IMR-90 (cell line): ENCODE data around the gene DHRS7C. TPM values are rescaled to one million over a fixed set of nuclear protein-coding genes. Genes with fewer than 3 reads are reported as not detected.

Source experiments
- ATAC-seq: fragments of 200-7000 bp; cut with Tn5 transposase; 2 replicates; pipeline ENCODE4 v1.9.1; 2020; ENCODE audit warnings: low read depth, mild to moderate bottlenecking, moderate library complexity
- BruUV-seq: library from RNA; stranded (reverse); fragments of 400-500 nt; replicated peaks from 2 replicates; lab custom pipeline; 2021; lab: Mats Ljungman, UMichigan
- CTCF ChIA-PET: fragments of 300-600 bp; formaldehyde crosslinking; extraction: SDS; loops from one replicate; lab custom pipeline; 2021; ENCODE audit warnings: antibody characterized with exemption; lab: Yijun Ruan, JAX
- POLR2A ChIA-PET: fragments of 300-600 bp; sonication (Branson Sonifier 250); formaldehyde crosslinking; loops from one replicate; lab custom pipeline; 2022; ENCODE audit warnings: antibody characterized with exemption; ENCODE audit not compliant: unreplicated experiment; lab: Charles Lee
- DNase-seq: peaks from one replicate; pipeline ENCODE4 v3.0.0; 2013
- H2AFZ ChIP-seq: replicated peaks from 2 replicates; pipeline ENCODE3; 2013; ENCODE audit warnings: low read length, mild to moderate bottlenecking; ENCODE audit not compliant: poor library complexity
- H2AK5ac ChIP-seq: 2 replicates; pipeline ENCODE4 v1.6.1; 2013; ENCODE audit warnings: low read depth, low read length, inconsistent platforms
- H2AK9ac ChIP-seq: replicated peaks from 2 replicates; pipeline ENCODE3; 2013; ENCODE audit warnings: mild to moderate bottlenecking, low read depth, low read length, moderate library complexity; ENCODE audit not compliant: poor library complexity
- H2BK120ac ChIP-seq: 2 replicates; pipeline ENCODE4 v1.6.1; 2013; ENCODE audit warnings: low read depth, low read length, inconsistent platforms
- H2BK15ac ChIP-seq: 3 replicates; pipeline ENCODE4 v1.6.1; 2013; ENCODE audit warnings: low read depth, low read length, inconsistent platforms
- H2BK20ac ChIP-seq: 2 replicates; pipeline ENCODE4 v1.6.1; 2013; ENCODE audit warnings: low read depth, mild to moderate bottlenecking, inconsistent platforms, low read length, moderate library complexity
- H2BK5ac ChIP-seq: 2 replicates; pipeline ENCODE4 v1.6.1; 2013; ENCODE audit warnings: mild to moderate bottlenecking, low read depth, low read length, inconsistent platforms; ENCODE audit not compliant: poor library complexity, severe bottlenecking
- H3K14ac ChIP-seq: replicated peaks from 2 replicates; pipeline ENCODE4 v1.6.1; 2013; ENCODE audit warnings: low read depth, low read length, inconsistent platforms
- H3K18ac ChIP-seq: 2 replicates; pipeline ENCODE4 v1.6.1; 2013; ENCODE audit warnings: low read depth, low read length, control low read depth
- H3K23ac ChIP-seq: 2 replicates; pipeline ENCODE4 v1.6.1; 2013; ENCODE audit warnings: low read depth, low read length, inconsistent platforms
- H3K27ac ChIP-seq: 2 replicates; pipeline ENCODE4 v1.5.1; 2013; ENCODE audit warnings: mild to moderate bottlenecking, control low read depth, low read length; ENCODE audit not compliant: insufficient read depth
- H3K27me3 ChIP-seq: 2 replicates; pipeline ENCODE4 v1.6.1; 2013; ENCODE audit warnings: low read length; ENCODE audit not compliant: control insufficient read depth, insufficient read depth
- H3K36me3 ChIP-seq: 2 replicates; pipeline ENCODE4 v1.6.1; 2013; ENCODE audit warnings: low read length, mixed read lengths; ENCODE audit not compliant: control insufficient read depth, insufficient read depth
- H3K4ac ChIP-seq: 2 replicates; pipeline ENCODE4 v1.6.1; 2013; ENCODE audit warnings: low read depth, low read length, inconsistent platforms
- H3K4me1 ChIP-seq: 2 replicates; pipeline ENCODE4 v1.6.1; 2013; ENCODE audit warnings: low read length, mixed read lengths; ENCODE audit not compliant: control insufficient read depth, insufficient read depth
- H3K4me2 ChIP-seq: 2 replicates; pipeline ENCODE4 v1.6.1; 2013; ENCODE audit warnings: low read depth, mild to moderate bottlenecking, control low read depth, low read length, moderate library complexity
- H3K4me3 ChIP-seq: 2 replicates; pipeline ENCODE4 v1.5.1; 2013; ENCODE audit warnings: low read depth, mild to moderate bottlenecking, control low read depth, low read length, moderate library complexity; ENCODE audit not compliant: insufficient read depth
- H3K56ac ChIP-seq: 2 replicates; pipeline ENCODE4 v1.6.1; 2013; ENCODE audit warnings: low read length, inconsistent platforms; ENCODE audit not compliant: insufficient read depth; ENCODE audit errors: extremely low read depth
- H3K79me1 ChIP-seq, 2 experiments: 2 replicates each; pipeline ENCODE4 v1.6.1; 2013; ENCODE audit warnings: low read length in 2 of 2, inconsistent platforms in 1 of 2, low read depth in 1 of 2
- H3K9ac ChIP-seq: 2 replicates; pipeline ENCODE4 v1.6.1; 2013; ENCODE audit warnings: low read depth, low read length, control low read depth
- H3K9me1 ChIP-seq: 2 replicates; pipeline ENCODE4 v1.6.1; 2013; ENCODE audit warnings: low read length, inconsistent platforms; ENCODE audit not compliant: insufficient read depth
- H3K9me3 ChIP-seq: 2 replicates; pipeline ENCODE4 v1.6.1; 2013; ENCODE audit warnings: low read length; ENCODE audit not compliant: control insufficient read depth, insufficient read depth
- H4K20me1 ChIP-seq: 2 replicates; pipeline ENCODE4 v1.6.1; 2013; ENCODE audit warnings: low read length, inconsistent platforms; ENCODE audit not compliant: insufficient read depth
- H4K5ac ChIP-seq: 2 replicates; pipeline ENCODE4 v1.6.1; 2013; ENCODE audit warnings: mild to moderate bottlenecking, low read depth, low read length, control low read depth
- H4K8ac ChIP-seq, 2 experiments: 2 replicates each; pipeline ENCODE4 v1.6.1; 2013; ENCODE audit warnings: low read depth in 2 of 2, low read length in 2 of 2, control low read depth in 1 of 2, inconsistent platforms in 1 of 2
- H4K91ac ChIP-seq: 2 replicates; pipeline ENCODE4 v1.6.1; 2013; ENCODE audit warnings: low read depth, low read length, inconsistent platforms; ENCODE audit not compliant: insufficient read depth
- ELK1 ChIP-seq: fragments of 150-350 bp; IDR thresholded peaks from 2 replicates; pipeline ENCODE4 v1.6.1; 2016; ENCODE audit warnings: low read depth, mild to moderate bottlenecking, low read length, moderate library complexity, borderline replicate concordance
- MAFK ChIP-seq: IDR thresholded peaks from 2 replicates; pipeline ENCODE4 v1.6.1; 2012; ENCODE audit warnings: low read depth, low read length, improper control_type of control experiment
- RFX5 ChIP-seq: IDR thresholded peaks from 2 replicates; pipeline ENCODE4 v1.8.0; 2012; ENCODE audit warnings: low read depth, mild to moderate bottlenecking, low read length, moderate library complexity
- WGBS, 2 experiments: methylation state at CpG; one replicate each; pipeline versions ENCODE4 v1.1.5 to v1.1.7; 2013; ENCODE audit warnings: missing lambda C conversion rate in 2 of 2; ENCODE audit not compliant: insufficient read length in 1 of 2; ENCODE audit errors: extremely low coverage in 2 of 2; 5-methylcytosine and 5-hydroxymethylcytosine counted together
- dilution Hi-C: fragments of 300-500 bp; cut with HindIII; formaldehyde crosslinking; loops from one replicate; pipeline ENCODE4 v1.14.3; 2018; ENCODE audit warnings: low sequenced_read_pairs; ENCODE audit not compliant: unreplicated experiment
- in situ Hi-C: fragments of 300-500 bp; cut with MboI; formaldehyde crosslinking; loops from 3 replicates; pipeline ENCODE4 v1.14.3; 2019; ENCODE audit warnings: low sequenced_read_pairs, inconsistent platforms, mixed read lengths
- intact Hi-C: fragments of 100-400 bp; cut with micrococcal nuclease; formaldehyde crosslinking; loops from 2 replicates; pipeline ENCODE4 v1.10.0; 2022
- polyA plus RNA-seq, 3 experiments: library from polyadenylated mRNA; depleted of rRNA; stranded (reverse); fragments of >200 nt; gene quantifications; 2 replicates each; pipeline ENCODE4 v1.2.3, GENCODE V29; 2012; ENCODE audit warnings: low replicate concordance in 1 of 3
- total RNA-seq: library from RNA; depleted of rRNA; stranded (reverse); fragments of >200 nt; gene quantifications from 2 replicates; pipeline ENCODE4 v1.2.3, GENCODE V29; 2012

Gene DHRS7C
- total and polyA plus RNA-seq, 2 of the 4 experiments (the other 2 are of a cell fraction) = not detected

GRCh38 chr17:9817086-9817485 lies 25.7 kb upstream of the DHRS7C start:
- Histone ChIP-seq H3K4ac (no peak overlapping the region), H2AFZ (no peak overlapping the region), H3K9ac (no peak overlapping the region), H2BK5ac (no peak overlapping the region), H2BK20ac (no peak overlapping the region), H4K5ac (no peak overlapping the region), H3K23ac (no peak overlapping the region), H3K79me1 (no peaks in the 10 kb centered on the region), H3K9me3 (peaks cover 3% of the 10 kb centered on the region; the same call in 1 of the 2 replicates), H3K56ac (no peak overlapping the region), H4K20me1 (no peaks in the 10 kb centered on the region), H2BK15ac (no peak overlapping the region), H2BK120ac (no peak overlapping the region), H3K27ac (no peak overlapping the region), H3K36me3 (no peaks in the 10 kb centered on the region), H2AK5ac (no peak overlapping the region), H2AK9ac (no peak overlapping the region), H3K9me1 (no peaks in the 10 kb centered on the region), H4K8ac (no peak overlapping the region), H3K4me3 (no peak overlapping the region), H3K27me3 (no peaks in the 10 kb centered on the region), H3K18ac (no peak overlapping the region), H3K4me2 (no peak overlapping the region), H3K14ac (no peak overlapping the region), H3K4me1 (no peaks in the 10 kb centered on the region), H4K91ac (no peak overlapping the region)
- DNase-seq (peak; percentile 23), ATAC-seq (0 out of 2 replicates have a peak, but pooled peaks have one; percentile 40)
- in situ Hi-C loops = no loop called here
- ChIA-PET CTCF (interaction anchor here (0.6 kb wide), 3 partner anchors 518 to 902 kb away, joined by 3 read pairs; no protein-coding TSS in a partner anchor), POLR2A (no interaction called here)
- 33% methylated on average over 3 of the region's 8 CpGs; no CpG with 5 or more reads in 1 of the 2 experiments for WGBS, 2 experiments
- dilution Hi-C loops = no loop called here
- intact Hi-C loops = no loop called here
- no TSS peak for BruUV-seq
- TF ChIP-seq MAFK (no peak), ELK1 (no peak), RFX5 (peak; percentile 96)
